Loucy (cell line): ENCODE measurements around the gene HOXB8.
A peak's percentile ranks its signal among the peaks of the same experiment; 100 is the strongest.

Experiments
- H2AFZ ChIP-seq: fragments of 200-600 bp; sonication (generic); 2 replicates; pipeline ENCODE4 v1.6.0; 2016; ENCODE audit warnings: antibody characterized with exemption, mild to moderate bottlenecking, low read length, moderate library complexity
- H3F3A ChIP-seq: fragments of 200-600 bp; 2 replicates; pipeline ENCODE4 v1.6.0; 2016; ENCODE audit warnings: antibody characterized with exemption, low read depth, mild to moderate bottlenecking
- H3K27me3 ChIP-seq: fragments of 200-600 bp; sonication (generic); 2 replicates; pipeline ENCODE4 v1.6.1; 2014; ENCODE audit warnings: low read length, mild to moderate bottlenecking; ENCODE audit not compliant: insufficient read depth, poor library complexity, severe bottlenecking
- H3K36me3 ChIP-seq: fragments of 200-600 bp; sonication (generic); 2 replicates; pipeline ENCODE4 v1.6.1; 2016; ENCODE audit warnings: low read length; ENCODE audit not compliant: insufficient read depth
- H3K4me1 ChIP-seq: fragments of 200-600 bp; sonication (generic); 2 replicates; pipeline ENCODE4 v1.5.1; 2014; ENCODE audit warnings: low read length, mild to moderate bottlenecking; ENCODE audit not compliant: insufficient read depth, poor library complexity, severe bottlenecking
- H3K4me2 ChIP-seq: fragments of 200-600 bp; sonication (generic); 2 replicates; pipeline ENCODE4 v1.6.0; 2014; ENCODE audit warnings: antibody characterized with exemption, low read length, low read depth, mild to moderate bottlenecking; ENCODE audit not compliant: poor library complexity, severe bottlenecking
- H3K4me3 ChIP-seq: fragments of 200-600 bp; sonication (generic); 2 replicates; pipeline ENCODE4 v1.5.1; 2014; ENCODE audit warnings: low read length, mild to moderate bottlenecking, mixed read lengths; ENCODE audit not compliant: poor library complexity, severe bottlenecking
- H3K79me2 ChIP-seq: fragments of 200-600 bp; sonication (generic); 2 replicates; pipeline ENCODE4 v1.6.1; 2014; ENCODE audit warnings: low read length; ENCODE audit not compliant: insufficient read depth
- H3K9ac ChIP-seq: fragments of 200-600 bp; sonication (generic); 2 replicates; pipeline ENCODE4 v1.6.0; 2014; ENCODE audit warnings: mild to moderate bottlenecking, low read depth, low read length, moderate library complexity; ENCODE audit not compliant: poor library complexity, severe bottlenecking
- H3K9me2 ChIP-seq: fragments of 200-600 bp; sonication (generic); replicated peaks from 2 replicates; pipeline ENCODE4 v1.6.1; 2016; ENCODE audit warnings: low read depth, low read length, mixed read lengths
- H3K9me3 ChIP-seq: fragments of 200-600 bp; sonication (generic); 2 replicates; pipeline ENCODE4 v1.6.1; 2014; ENCODE audit warnings: mild to moderate bottlenecking, antibody characterized with exemption, low read length, low read depth; ENCODE audit not compliant: insufficient read depth
- H4K20me1 ChIP-seq: fragments of 200-600 bp; sonication (generic); 2 replicates; pipeline ENCODE4 v1.6.0; 2014; ENCODE audit warnings: antibody characterized with exemption, low read length, mild to moderate bottlenecking; ENCODE audit not compliant: insufficient read depth, poor library complexity, severe bottlenecking
- CTCF ChIP-seq: fragments of 200-600 bp; sonication (generic); conservative IDR thresholded peaks from 2 replicates; pipeline ENCODE4 v1.5.1; 2014; ENCODE audit warnings: mild to moderate bottlenecking, antibody characterized with exemption, low read length
- EZH2phosphoT487 ChIP-seq: fragments of 200-600 bp; IDR thresholded peaks from 2 replicates; pipeline ENCODE4 v1.6.1; 2018; ENCODE audit warnings: antibody characterized with exemption, mild to moderate bottlenecking, moderate library complexity, borderline replicate concordance

HOXB8 gene

GRCh38 chr17:48615047-48615962, at the start of gene HOXB8:
TSS of gene HOXB8 (minus strand) at chr17:48615292. CDS start at chr17:48614704, 588 bp downstream.
- H3K79me2 ChIP-seq, result peaks cover 97% of the 10 kb centered on the region
- peaks cover 20% of the 10 kb centered on the region for H3K27me3 ChIP-seq
- H4K20me1 ChIP-seq, result peaks cover 9% of the 10 kb centered on the region
- peak within 1 kb of the TSS; percentile 98 for H3K4me2 ChIP-seq
- H3K9ac ChIP-seq, result peak within 1 kb of the TSS; percentile 100
- H3K9me2 ChIP-seq, result no peaks in the 10 kb centered on the region
- H2AFZ ChIP-seq, result no peak within 1 kb of the TSS
- no peak for TF ChIP-seq CTCF
- peak; percentile 14; the same call in 1 of the 2 replicates for TF ChIP-seq EZH2phosphoT487
- H3K36me3 ChIP-seq, result no peaks in the 10 kb centered on the region
- peaks cover 12% of the 10 kb centered on the region; the same call in 1 of the 2 replicates for H3F3A ChIP-seq
- H3K9me3 ChIP-seq, result no peaks in the 10 kb centered on the region
- H3K4me1 ChIP-seq, result peaks cover 24% of the 10 kb centered on the region
- H3K4me3 ChIP-seq, result peak within 1 kb of the TSS; percentile 89

GRCh38 chr17:48663134-48663924, 48.2 kb upstream of the HOXB8 start:
- no peak overlapping the region for H3K4me3 ChIP-seq
- H3K4me1 ChIP-seq, result no peaks in the 10 kb centered on the region
- TF ChIP-seq EZH2phosphoT487, result no peak
- peak; percentile 50 for TF ChIP-seq CTCF
- peaks cover 10% of the 10 kb centered on the region for H4K20me1 ChIP-seq
- H3K36me3 ChIP-seq, result peaks cover 42% of the 10 kb centered on the region; the same call in 1 of the 2 replicates
- H3F3A ChIP-seq, result no peaks in the 10 kb centered on the region; the same call in 1 of the 2 replicates
- H3K9me3 ChIP-seq, result no peaks in the 10 kb centered on the region
- H3K9me2 ChIP-seq, result no peaks in the 10 kb centered on the region
- no peaks in the 10 kb centered on the region for H3K27me3 ChIP-seq
- no peak overlapping the region for H3K9ac ChIP-seq
- no peak overlapping the region for H3K4me2 ChIP-seq
- H3K79me2 ChIP-seq, result peaks cover 81% of the 10 kb centered on the region
- no peak overlapping the region for H2AFZ ChIP-seq

GRCh38 chr17:48655913-48656312, 40.8 kb upstream of the HOXB8 start:
- H3K9me3 ChIP-seq, result no peaks in the 10 kb centered on the region
- H3K79me2 ChIP-seq, result peaks cover 90% of the 10 kb centered on the region
- H3K9me2 ChIP-seq, result no peaks in the 10 kb centered on the region
- no peak overlapping the region for H3K4me3 ChIP-seq
- no peaks in the 10 kb centered on the region for H3K27me3 ChIP-seq
- H3K4me1 ChIP-seq, result peaks cover 22% of the 10 kb centered on the region
- H4K20me1 ChIP-seq, result peaks cover 13% of the 10 kb centered on the region
- TF ChIP-seq CTCF, result no peak
- no peak for TF ChIP-seq EZH2phosphoT487
- no peak overlapping the region for H3K9ac ChIP-seq
- no peak overlapping the region for H2AFZ ChIP-seq
- no peaks in the 10 kb centered on the region; the same call in 1 of the 2 replicates for H3F3A ChIP-seq
- H3K36me3 ChIP-seq, result peaks cover 25% of the 10 kb centered on the region
- H3K4me2 ChIP-seq, result peak overlapping the region; percentile 21
